K562 (cell line): Measurements from ENCODE around the gene CCDC15. TPM values are rescaled to one million over a fixed set of nuclear protein-coding genes. Genes with fewer than 3 reads are reported as not detected.

Source experiments
- ATAC-seq: fragments of 200-7000 bp; cut with Tn5 transposase; 3 replicates; pipeline ENCODE4 v1.9.1; 2020; ENCODE audit warnings: moderate library complexity
- BruUV-seq: library from RNA; stranded (reverse); fragments of 400-500 nt; replicated peaks from 2 replicates; lab custom pipeline; 2021; lab: Mats Ljungman, UMichigan
- CTCF ChIA-PET: fragments of 300-600 bp; formaldehyde crosslinking; extraction: SDS; loops from one replicate; lab custom pipeline; 2021; ENCODE audit warnings: low intra/inter-chr PET ratio; lab: Yijun Ruan, JAX
- POLR2A ChIA-PET: fragments of 300-600, 350-650 bp; sonication (Branson Sonifier 250); formaldehyde crosslinking; extraction: SDS; loops from one replicate; lab custom pipeline; 2021; ENCODE audit warnings: antibody characterized with exemption, inconsistent platforms; lab: Yijun Ruan, JAX
- DNase-seq, 4 experiments: peaks; one replicate each; pipeline versions ENCODE4 v3.0.0 to v3.0.0-alpha.2; 2011 to 2018; ENCODE audit warnings: low spot score in 3 of 4, mixed read lengths in 3 of 4; ENCODE audit errors: extremely low read depth in 1 of 4
- FAIRE-seq: peaks from 2 replicates; lab custom pipeline; 2011; peaks lifted over from hg19 to GRCh38; lab: Jason Lieb, UNC
- H2AFZ ChIP-seq: 2 replicates; pipeline ENCODE4 v1.6.0; 2011; ENCODE audit warnings: low read depth, low read length, control low read depth, inconsistent platforms
- H3K27ac ChIP-seq: fragments of 200-600 bp; 3 replicates; pipeline ENCODE4 v1.8.0; 2011; ENCODE audit warnings: low read depth, mild to moderate bottlenecking, control low read depth, inconsistent platforms, low read length, moderate library complexity, mixed read lengths; ENCODE audit errors: extremely low read depth
- H3K27me3 ChIP-seq, 2 experiments: fragments of 300-600 bp in 1 of 2; 2 replicates in 1 of 2; 3 replicates in 1 of 2; pipeline versions ENCODE4 v1.6.0 to v1.8.0; 2011; ENCODE audit warnings: inconsistent platforms in 2 of 2, low read length in 2 of 2, mild to moderate bottlenecking in 1 of 2, mixed read lengths in 1 of 2, moderate library complexity in 1 of 2; ENCODE audit not compliant: control insufficient read depth in 2 of 2, insufficient read depth in 2 of 2
- H3K36me3 ChIP-seq: fragments of 300-600 bp; 3 replicates; pipeline ENCODE4 v1.8.0; 2011; ENCODE audit warnings: mild to moderate bottlenecking, low read length, inconsistent platforms; ENCODE audit not compliant: control insufficient read depth, insufficient read depth
- H3K4me1 ChIP-seq, 2 experiments: fragments of 200-600 bp in 1 of 2; replicated peaks in 1 of 2; 2 replicates in 1 of 2; 3 replicates in 1 of 2; pipeline versions ENCODE4 v1.5.1 to v1.8.0; 2011; ENCODE audit warnings: inconsistent platforms in 2 of 2, low read length in 2 of 2, mild to moderate bottlenecking in 1 of 2, mixed read lengths in 1 of 2, moderate library complexity in 1 of 2; ENCODE audit not compliant: control insufficient read depth in 2 of 2, insufficient read depth in 2 of 2
- H3K4me2 ChIP-seq: 2 replicates; pipeline ENCODE4 v1.6.1; 2011; ENCODE audit warnings: low read length, control low read depth, inconsistent platforms, mixed read lengths; ENCODE audit not compliant: insufficient read depth
- H3K4me3 ChIP-seq: fragments of 200-600 bp; sonication (generic), shearing (Covaris generic); 2 replicates; pipeline ENCODE4 v1.5.1; 2016; ENCODE audit warnings: control low read depth, inconsistent platforms
- H3K79me2 ChIP-seq: fragments of 200-600 bp; 3 replicates; pipeline ENCODE4 v1.8.0; 2011; ENCODE audit warnings: low read length, inconsistent platforms; ENCODE audit not compliant: control insufficient read depth, insufficient read depth
- H3K9ac ChIP-seq, 2 experiments: 2 replicates each; pipeline versions ENCODE4 v1.6.0 to v1.6.1; 2011; ENCODE audit warnings: low read depth in 2 of 2, low read length in 2 of 2, control low read depth in 1 of 2, inconsistent platforms in 1 of 2, mild to moderate bottlenecking in 1 of 2, mixed read lengths in 1 of 2; ENCODE audit not compliant: insufficient read depth in 1 of 2
- H3K9me1 ChIP-seq: one replicate; pipeline ENCODE4 v1.6.0; 2011; ENCODE audit warnings: inconsistent platforms, mild to moderate bottlenecking, low read length, moderate library complexity; ENCODE audit not compliant: control insufficient read depth, insufficient read depth
- H3K9me3 ChIP-seq: replicated peaks from 2 replicates; pipeline ENCODE4 v1.5.1; 2011; ENCODE audit warnings: low read depth, low read length, inconsistent platforms; ENCODE audit not compliant: control insufficient read depth, insufficient read depth
- H4K20me1 ChIP-seq: replicated peaks from 2 replicates; pipeline ENCODE4 v1.6.1; 2011; ENCODE audit warnings: low read length, inconsistent platforms, mixed read lengths; ENCODE audit not compliant: control insufficient read depth, insufficient read depth
- ELK1 ChIP-seq: sonication (generic); formaldehyde crosslinking; IDR thresholded peaks from 2 replicates; pipeline ENCODE4 v1.8.1; 2022; ENCODE audit warnings: missing genetic modification reagents
- GTF2A2 ChIP-seq: IDR thresholded peaks from 2 replicates; pipeline ENCODE4 v1.6.1; 2016; ENCODE audit warnings: mild to moderate bottlenecking, missing genetic modification characterization, missing compliant biosample characterization
- KAT7 ChIP-seq: sonication (generic); formaldehyde crosslinking; IDR thresholded peaks from 2 replicates; pipeline ENCODE4 v1.8.0; 2022; ENCODE audit warnings: missing genetic modification reagents, mild to moderate bottlenecking, borderline replicate concordance
- MTF1 ChIP-seq: fragments of 250-450 bp; sonication (Bioruptor Pico); IDR thresholded peaks from 2 replicates; pipeline ENCODE4 v1.9.0; 2021; ENCODE audit warnings: moderate library complexity, mild to moderate bottlenecking, inconsistent platforms, borderline replicate concordance
- NFIC ChIP-seq: fragments of 450-650 bp; IDR thresholded peaks from 2 replicates; pipeline ENCODE4 v1.6.1; 2017; ENCODE audit warnings: mild to moderate bottlenecking, inconsistent platforms
- NFIX ChIP-seq: fragments of 250-450 bp; sonication (Bioruptor Pico); IDR thresholded peaks from 2 replicates; pipeline ENCODE4 v1.4.0; 2020; ENCODE audit warnings: low read depth, mild to moderate bottlenecking, moderate library complexity
- NFRKB ChIP-seq: fragments of 450-650 bp; IDR thresholded peaks from 2 replicates; pipeline ENCODE4 v1.6.1; 2016; ENCODE audit warnings: low read depth
- NKRF ChIP-seq: fragments of 450-650 bp; IDR thresholded peaks from 2 replicates; pipeline ENCODE4 v1.6.1; 2016; ENCODE audit warnings: borderline replicate concordance
- RFX5 ChIP-seq: IDR thresholded peaks from 2 replicates; pipeline ENCODE4 v1.6.1; 2011; ENCODE audit warnings: low read depth, mild to moderate bottlenecking, improper control_type of control experiment, low read length
- ZEB2 ChIP-seq: fragments of 450-650 bp; IDR thresholded peaks from 2 replicates; pipeline ENCODE4 v1.6.1; 2016
- ZNF347 ChIP-seq: fragments of 450-650 bp; formaldehyde crosslinking; IDR thresholded peaks from 2 replicates; pipeline ENCODE4 v1.4.0; 2020; ENCODE audit warnings: low read depth, mild to moderate bottlenecking, moderate library complexity
- ZNF354B ChIP-seq: fragments of 250-450 bp; sonication (Bioruptor Pico); IDR thresholded peaks from 2 replicates; pipeline ENCODE4 v1.4.0; 2020
- ZNF785 ChIP-seq: fragments of 250-450 bp; sonication (Bioruptor Pico); IDR thresholded peaks from 2 replicates; pipeline ENCODE4 v1.4.0; 2020; ENCODE audit warnings: mild to moderate bottlenecking
- WGBS: fragments of 100-300 bp; shearing (Covaris generic); methylation state at CpG from one replicate; pipeline ENCODE4 v1.1.6; 2016; ENCODE audit warnings: low coverage, mixed read lengths; ENCODE audit not compliant: insufficient coverage; ENCODE audit errors: missing lambda C conversion rate; 5-methylcytosine and 5-hydroxymethylcytosine counted together
- in situ Hi-C: fragments of 300-500 bp; cut with MboI; formaldehyde crosslinking; loops from 4 replicates; pipeline ENCODE4 v1.15.0; 2018; ENCODE audit warnings: inconsistent platforms, mixed read lengths
- intact Hi-C: fragments of 100-400 bp; cut with micrococcal nuclease; formaldehyde crosslinking; loops from 2 replicates; pipeline ENCODE4 v1.14.2; 2022
- polyA plus RNA-seq, 8 experiments: library from polyadenylated mRNA; depleted of rRNA in 4 of 8; stranded (reverse) in 5 of 8; unstranded in 3 of 8; fragments of >200 nt; fragmentation: Nextera tagmentation in 2 of 8; fragmentation: Illumina TruSeq in 1 of 8; extraction: Ambion mirVana in 2 of 8; extraction: Trizol in 1 of 8; gene quantifications; 2 replicates each; pipeline versions ENCODE4 v1.2.1 to v1.2.3, GENCODE V29; 2011 to 2014; ENCODE audit warnings: inconsistent platforms in 1 of 8, missing spikeins in 1 of 8
- total RNA-seq, 7 experiments: library from RNA; depleted of rRNA in 6 of 7; stranded (reverse); fragments of >200 nt in 6 of 7; fragmentation: Illumina TruSeq in 2 of 7; extraction: Trizol in 2 of 7; gene quantifications; 2 replicates each; pipeline versions ENCODE4 v1.2.1 to v1.2.3, GENCODE V29; 2011 to 2021; ENCODE audit warnings: low replicate concordance in 1 of 7
- TF ChIP-seq, protein P1 (sequence below): fragments of 250-450 bp; sonication (Bioruptor Pico); IDR thresholded peaks from 2 replicates; pipeline ENCODE4 v1.5.0; 2021; ENCODE audit warnings: mild to moderate bottlenecking, moderate library complexity

Gene CCDC15
- total and polyA plus RNA-seq, 9 of the 15 experiments (the other 6 are each of a cell fraction or from before 2014, with no cell fraction given), result 1.9 to 9.2 (median 3.9) TPM

DNA sequence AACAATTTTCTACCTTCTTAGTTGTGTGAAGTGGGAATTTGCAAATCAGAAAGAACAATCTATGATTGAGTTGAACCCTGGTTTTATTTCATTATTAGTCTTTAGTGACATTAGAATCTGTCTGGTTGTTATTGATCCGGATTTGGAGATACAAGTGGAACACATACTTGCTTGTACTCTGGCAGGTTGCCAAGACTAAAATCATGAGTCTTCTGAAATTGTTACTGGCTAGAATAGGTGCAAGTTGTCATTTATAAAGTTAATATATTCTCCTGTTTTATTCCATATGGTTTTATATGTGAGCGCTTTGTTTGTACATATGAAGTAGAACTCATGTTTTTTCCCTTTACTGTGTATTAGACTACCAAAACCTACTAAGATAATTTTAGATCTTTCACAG, 23.0 kb downstream of the CCDC15 start:
- in situ Hi-C loops, result no loop called here

DNA sequence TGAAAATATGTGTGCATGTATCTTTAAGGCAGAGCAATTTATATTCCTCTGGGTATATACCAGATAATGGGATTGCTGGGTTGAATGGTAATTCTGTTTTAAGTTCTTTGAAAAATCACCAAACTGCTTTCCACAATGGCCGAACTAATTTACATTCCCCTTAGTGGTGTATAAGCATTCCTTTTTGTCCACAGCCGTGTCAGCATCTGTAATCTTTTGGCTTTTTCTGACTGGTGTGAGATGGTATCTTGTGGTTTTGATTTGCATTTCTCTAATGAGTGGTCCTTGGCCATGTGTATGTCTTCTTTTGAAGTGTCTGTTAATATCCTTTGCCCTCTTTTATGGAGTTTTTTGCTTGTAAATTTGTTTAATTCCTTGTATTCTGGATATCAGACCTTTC, 24.3 kb downstream of the CCDC15 start:
- H3K4me1 ChIP-seq, result no peaks in the 10 kb centered on the region
- no peak for FAIRE-seq
- no peaks in the 10 kb centered on the region for H3K27me3 ChIP-seq
- H3K9me3 ChIP-seq, result no peaks in the 10 kb centered on the region
- in situ Hi-C loops, result no loop called here
- no peak for ATAC-seq
- H2AFZ ChIP-seq, result no peak overlapping the region
- ChIA-PET CTCF (no interaction called here), POLR2A (no interaction called here)
- H3K36me3 ChIP-seq, result no peaks in the 10 kb centered on the region
- H3K4me2 ChIP-seq, result no peak overlapping the region
- H3K9me1 ChIP-seq, result no peaks in the 10 kb centered on the region
- no TSS peak for BruUV-seq
- DNase-seq, result no peak
- no peaks in the 10 kb centered on the region for H3K79me2 ChIP-seq
- no peaks in the 10 kb centered on the region for H4K20me1 ChIP-seq
- intact Hi-C loops, result no loop called here
- no peak overlapping the region for H3K9ac ChIP-seq
- no peak overlapping the region for H3K27ac ChIP-seq
- WGBS, result 43% methylated on average over 2 of the region's 2 CpGs
- no peak overlapping the region for H3K4me3 ChIP-seq
- TF ChIP-seq, protein P1, sequence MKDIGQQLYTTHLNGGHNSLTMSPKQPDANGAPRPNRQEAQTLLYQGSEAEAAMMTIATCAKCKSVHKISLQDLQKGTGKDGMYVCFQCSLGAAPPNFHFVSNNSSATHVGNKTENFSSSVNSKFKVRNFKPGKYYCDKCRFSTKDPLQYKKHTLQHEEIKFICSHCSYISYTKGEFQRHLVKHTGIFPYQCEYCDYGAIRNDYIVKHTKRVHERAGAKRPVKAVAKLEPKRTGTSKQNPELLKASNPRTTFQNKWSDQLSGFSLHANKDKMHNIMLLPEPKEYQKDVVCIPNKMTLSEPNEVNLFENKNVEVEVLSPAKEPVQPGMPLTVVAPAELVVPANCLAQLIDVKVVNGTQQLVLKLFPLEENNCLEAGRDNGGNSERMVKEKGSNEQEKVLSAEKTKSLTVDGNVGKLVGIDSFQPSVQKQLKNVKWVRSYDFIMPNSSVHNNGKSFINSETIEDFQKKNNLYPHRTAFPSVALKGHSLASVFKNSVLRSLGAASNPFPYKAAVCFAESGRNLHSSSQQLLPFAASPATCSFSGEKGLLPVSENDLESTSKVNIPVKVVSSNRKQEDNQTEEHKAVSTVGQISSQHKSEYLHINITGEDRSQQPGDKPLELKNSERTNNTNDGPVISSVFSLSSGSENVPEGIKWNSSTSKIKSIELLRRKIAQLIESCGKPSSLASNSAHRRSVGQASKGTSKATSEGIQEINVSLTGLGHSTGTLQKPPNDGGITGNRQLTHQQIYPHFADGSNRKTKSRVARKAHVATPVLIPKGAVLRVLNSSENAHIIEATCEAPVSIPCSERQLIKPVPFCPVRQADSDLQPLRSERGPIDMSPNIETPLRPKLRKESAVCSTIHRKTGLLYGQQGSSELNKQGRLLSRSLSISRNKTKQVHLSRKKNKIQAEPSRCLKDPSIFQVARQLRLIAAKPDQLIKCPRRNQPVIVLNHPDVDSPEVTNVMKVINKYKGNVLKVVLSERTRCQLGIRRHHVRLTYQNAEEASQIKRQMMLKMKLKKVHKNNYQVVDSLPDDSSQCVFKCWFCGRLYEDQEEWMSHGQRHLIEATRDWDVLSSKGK (CRISPR knock-in tag), result no peak
- TF ChIP-seq NKRF (no peak), GTF2A2 (tag) (no peak), RFX5 (no peak), ELK1 (CRISPR knock-in tag) (no peak), ZNF785 (CRISPR knock-in tag) (no peak)

More for the DNA sequence above, 23.0 kb downstream of the CCDC15 start:
- H4K20me1 ChIP-seq, result no peaks in the 10 kb centered on the region
- peak; percentile 88 for TF ChIP-seq NFIX (CRISPR knock-in tag)
- no peak for TF ChIP-seq MTF1 (CRISPR knock-in tag)
- no peak for TF ChIP-seq ZEB2
- no peak for TF ChIP-seq ZNF347 (CRISPR knock-in tag)
- TF ChIP-seq NFRKB, result no peak
- no peak for TF ChIP-seq ZNF354B (CRISPR knock-in tag)
- TF ChIP-seq NFIC, result peak; percentile 92
- TF ChIP-seq KAT7, result no peak
- intact Hi-C loops, result no loop called here
- BruUV-seq, result no TSS peak
- no peak for DNase-seq
- H3K36me3 ChIP-seq, result no peaks in the 10 kb centered on the region
- 67% methylated on average over 2 of the region's 2 CpGs for WGBS
- H2AFZ ChIP-seq, result no peak overlapping the region
- H3K4me2 ChIP-seq, result no peak overlapping the region
- ATAC-seq, result no peak
- no peaks in the 10 kb centered on the region for H3K4me1 ChIP-seq
- no peaks in the 10 kb centered on the region for H3K79me2 ChIP-seq
- no peak for FAIRE-seq
- H3K9me1 ChIP-seq, result no peaks in the 10 kb centered on the region
- H3K27ac ChIP-seq, result no peak overlapping the region
- ChIA-PET CTCF (no interaction called here), POLR2A (no interaction called here)
- no peaks in the 10 kb centered on the region for H3K27me3 ChIP-seq
- no peaks in the 10 kb centered on the region for H3K9me3 ChIP-seq
- H3K9ac ChIP-seq, result no peak overlapping the region
- no peak overlapping the region for H3K4me3 ChIP-seq
